Measurements from ENCODE around the gene SRRM4. TPM values are rescaled to one million over a fixed set of nuclear protein-coding genes. Genes with fewer than 3 reads are reported as not detected.

The SRRM4 gene
- polyA plus RNA-seq, 1 donor from 2014 or later, result 9.9 TPM

DNA sequence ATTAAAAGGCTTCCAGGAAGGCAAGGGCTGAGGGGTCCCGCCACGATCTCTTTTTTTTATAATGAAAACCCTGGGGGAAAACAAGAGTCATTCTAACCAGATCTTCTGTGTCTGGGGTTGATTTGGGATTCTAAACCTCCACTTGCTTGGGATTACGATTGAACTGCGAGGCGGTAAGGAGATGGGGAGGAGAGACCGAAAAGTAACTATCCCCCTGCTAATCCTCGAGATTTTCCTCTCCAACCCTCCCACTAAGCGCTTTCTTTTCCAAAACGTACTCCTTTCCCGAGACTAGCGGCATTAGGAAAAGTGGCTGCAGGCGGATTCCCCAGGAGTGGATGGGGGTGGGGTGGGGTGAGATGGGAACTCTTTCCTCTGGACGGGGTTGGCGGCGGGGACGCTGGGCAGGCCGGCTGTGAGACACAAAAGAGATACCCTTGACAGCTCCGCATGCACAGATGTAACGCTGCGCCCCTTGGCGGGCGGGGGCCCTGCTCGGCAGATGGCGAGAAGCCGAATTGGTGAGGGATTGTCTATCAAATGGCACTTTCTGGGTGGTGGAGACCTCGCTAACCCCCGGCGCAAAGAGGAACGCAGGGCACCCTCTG is 830 bp upstream of the SRRM4 start:
- Histone ChIP-seq H4K20me1 (ENCODE audit: insufficient read depth) (no peaks in the 10 kb centered on the region), H3K9me3 (ENCODE audit: low read length) (no peaks in the 10 kb centered on the region), H3K9me2 (ENCODE audit: insufficient read depth, low read length) (no peaks in the 10 kb centered on the region), H3K36me3 (ENCODE audit: insufficient read depth, low read length) (no peaks in the 10 kb centered on the region), H3K79me2 (replicated peaks; ENCODE audit: insufficient read depth, low read length) (peaks cover 38% of the 10 kb centered on the region), H3K27me3 (ENCODE audit: insufficient read depth, low read depth, low read length) (no peaks in the 10 kb centered on the region), H3K27ac (ENCODE audit: low read length) (peak overlapping the region; percentile 84), H3K9ac (ENCODE audit: low read length) (peak overlapping the region; percentile 88), H2AFZ (ENCODE audit: low read depth, low read length) (peak overlapping the region; percentile 61), H3F3A (ENCODE audit: insufficient read depth, low read length, poor library complexity, severe bottlenecking) (peaks cover 3% of the 10 kb centered on the region), H3K4me2 (ENCODE audit: low read length) (peak overlapping the region; percentile 70), H3K4me3 (ENCODE audit: low read length) (peak overlapping the region; percentile 79)
- TF ChIP-seq POLR2AphosphoS5 (IDR thresholded peaks at IDR 0.05) (no peak), REST (IDR thresholded peaks at IDR 0.05; ENCODE audit: borderline replicate concordance) (peak; percentile 88)

DNA sequence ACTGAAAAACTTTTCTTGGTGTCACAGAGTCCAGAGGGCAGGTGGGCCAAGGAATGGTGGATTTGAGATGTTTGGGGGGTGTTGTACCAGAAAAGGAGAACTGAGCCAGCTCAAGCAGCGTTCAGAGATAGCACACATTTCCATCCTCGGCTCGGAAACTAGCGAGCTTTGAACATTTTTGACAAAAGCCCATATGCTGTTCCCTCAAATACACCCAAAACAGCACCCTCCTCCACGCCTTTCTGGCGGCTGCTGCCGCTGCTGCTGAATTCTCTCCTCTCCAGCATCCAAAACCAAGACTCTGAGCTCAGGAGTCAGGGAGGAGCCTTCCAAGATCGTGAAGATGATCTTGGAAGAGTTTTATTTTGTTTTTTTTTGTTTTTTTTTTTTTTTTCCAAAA is 961 bp downstream of the SRRM4 start:
- Histone ChIP-seq H3K9me2 (ENCODE audit: insufficient read depth, low read length) (no peaks in the 10 kb centered on the region), H3K4me2 (ENCODE audit: low read length) (peak overlapping the region; percentile 78), H4K20me1 (ENCODE audit: insufficient read depth) (no peaks in the 10 kb centered on the region), H3K27me3 (ENCODE audit: insufficient read depth, low read depth, low read length) (no peaks in the 10 kb centered on the region), H3F3A (ENCODE audit: insufficient read depth, low read length, poor library complexity, severe bottlenecking) (peaks cover 3% of the 10 kb centered on the region), H3K9ac (ENCODE audit: low read length) (peak overlapping the region; percentile 88), H3K9me3 (ENCODE audit: low read length) (no peaks in the 10 kb centered on the region), H3K4me3 (ENCODE audit: low read length) (peak overlapping the region; percentile 79), H3K36me3 (ENCODE audit: insufficient read depth, low read length) (no peaks in the 10 kb centered on the region), H3K27ac (ENCODE audit: low read length) (peak overlapping the region; percentile 84), H2AFZ (ENCODE audit: low read depth, low read length) (no peak overlapping the region), H3K79me2 (replicated peaks; ENCODE audit: insufficient read depth, low read length) (peaks cover 53% of the 10 kb centered on the region)
- TF ChIP-seq REST (IDR thresholded peaks at IDR 0.05; ENCODE audit: borderline replicate concordance) (no peak), CTCF (IDR thresholded peaks at IDR 0.05; ENCODE audit: poor library complexity, severe bottlenecking) (no peak), EZH2 (IDR thresholded peaks at IDR 0.05; ENCODE audit: borderline replicate concordance, insufficient read depth, low read length, poor library complexity, severe bottlenecking) (no peak), POLR2AphosphoS5 (IDR thresholded peaks at IDR 0.05) (no peak), EP300 (conservative IDR thresholded peaks at IDR 0.05; ENCODE audit: poor library complexity, severe bottlenecking) (no peak), SMC3 (conservative IDR thresholded peaks at IDR 0.05; ENCODE audit: poor library complexity) (no peak), TAF1 (IDR thresholded peaks at IDR 0.05; ENCODE audit: low read depth) (no peak)
